Chondrocyte (in vitro differentiated cells): ENCODE data around the gene KCNH3. TPM values are rescaled to one million over a fixed set of nuclear protein-coding genes. Genes with fewer than 3 reads are reported as not detected.

Experiments
- DNase-seq: peaks from one replicate; pipeline ENCODE4 v3.0.0; 2021; ENCODE audit warnings: mixed read lengths, low spot score
- H3K27ac Mint-ChIP-seq: one replicate; pipeline ENCODE4 v1.8.0; 2021; ENCODE audit warnings: mild to moderate bottlenecking, moderate library complexity, mixed read lengths; ENCODE audit not compliant: unreplicated experiment
- H3K27me3 Mint-ChIP-seq: 2 replicates; pipeline ENCODE4 v1.8.0; 2021; ENCODE audit warnings: low read depth, mixed read lengths
- H3K36me3 Mint-ChIP-seq: 2 replicates; pipeline ENCODE4 v1.8.0; 2021; ENCODE audit warnings: low read depth, mixed read lengths
- H3K4me1 Mint-ChIP-seq: 2 replicates; pipeline ENCODE4 v1.8.0; 2021; ENCODE audit warnings: low read depth, mild to moderate bottlenecking, mixed read lengths
- H3K4me3 Mint-ChIP-seq: one replicate; pipeline ENCODE4 v1.8.0; 2021; ENCODE audit warnings: mild to moderate bottlenecking, moderate library complexity, mixed read lengths; ENCODE audit not compliant: unreplicated experiment
- H3K9me3 Mint-ChIP-seq: 2 replicates; pipeline ENCODE4 v1.8.0; 2021; ENCODE audit warnings: low read depth, mixed read lengths
- CTCF ChIP-seq: fragments of 200-600 bp; sonication (generic); IDR thresholded peaks from 2 replicates; pipeline ENCODE4 v1.5.0; 2021; ENCODE audit warnings: antibody characterized with exemption, mild to moderate bottlenecking, moderate library complexity
- total RNA-seq: library from RNA; stranded (reverse); gene quantifications from 3 replicates; pipeline ENCODE4 v1.2.1, GENCODE V29; 2021

KCNH3 gene
- total RNA-seq, 1 donor from 2014 or later = 0.27 TPM

- Mint-ChIP-seq H3K9me3 (no peaks in the 10 kb centered on the region), H3K27me3 (peaks cover 30% of the 10 kb centered on the region), H3K4me3 (no peak overlapping the region), H3K4me1 (no peaks in the 10 kb centered on the region), H3K27ac (no peak overlapping the region), H3K36me3 (no peaks in the 10 kb centered on the region)
- DNase-seq = no peak
- TF ChIP-seq CTCF = no peak
Measured at GRCh38 chr12:49543221-49543913, 4.5 kb downstream of the KCNH3 start.

- H3K9me3 Mint-ChIP-seq = no peaks in the 10 kb centered on the region
- no peak overlapping the region for H3K27ac Mint-ChIP-seq
- no peak for TF ChIP-seq CTCF
- peaks cover 30% of the 10 kb centered on the region for H3K27me3 Mint-ChIP-seq
- peaks cover 3% of the 10 kb centered on the region for H3K4me1 Mint-ChIP-seq
- no peaks in the 10 kb centered on the region for H3K36me3 Mint-ChIP-seq
- DNase-seq = no peak
- H3K4me3 Mint-ChIP-seq = no peak overlapping the region
Measured at GRCh38 chr12:49543914-49544815, 5.3 kb downstream of the KCNH3 start.

- Mint-ChIP-seq H3K27me3 (peaks cover 31% of the 10 kb centered on the region), H3K27ac (no peak overlapping the region), H3K36me3 (no peaks in the 10 kb centered on the region), H3K4me3 (no peak overlapping the region), H3K4me1 (peaks cover 3% of the 10 kb centered on the region), H3K9me3 (no peaks in the 10 kb centered on the region)
- TF ChIP-seq CTCF = no peak
- DNase-seq = no peak
Measured at GRCh38 chr12:49545815-49546214, 7.0 kb downstream of the KCNH3 start.

GRCh38 chr12:49546481-49546880 lies 7.7 kb downstream of the KCNH3 start:
- H3K27me3 Mint-ChIP-seq = peaks cover 31% of the 10 kb centered on the region
- no peak overlapping the region for H3K4me3 Mint-ChIP-seq
- TF ChIP-seq CTCF = no peak
- no peaks in the 10 kb centered on the region for H3K9me3 Mint-ChIP-seq
- peaks cover 3% of the 10 kb centered on the region for H3K4me1 Mint-ChIP-seq
- H3K36me3 Mint-ChIP-seq = no peaks in the 10 kb centered on the region
- no peak overlapping the region for H3K27ac Mint-ChIP-seq
- no peak for DNase-seq

- Mint-ChIP-seq H3K36me3 (no peaks in the 10 kb centered on the region), H3K9me3 (no peaks in the 10 kb centered on the region), H3K4me1 (peaks cover 3% of the 10 kb centered on the region), H3K27ac (no peak overlapping the region), H3K4me3 (no peak overlapping the region), H3K27me3 (peaks cover 31% of the 10 kb centered on the region)
- TF ChIP-seq CTCF = no peak
- DNase-seq = no peak
Measured at GRCh38 chr12:49547090-49547690, 8.4 kb downstream of the KCNH3 start.
